ENCODE measurements around the gene ACER2. TPM values are rescaled to one million over a fixed set of nuclear protein-coding genes. Genes with fewer than 3 reads are reported as not detected.

ACER2 gene
- total and polyA plus RNA-seq, 2 experiments from 2014 or later, result 0.87 to 14.6 TPM

- Histone ChIP-seq H3K4me2 (no peak overlapping the region), H3K36me3 (ENCODE audit: insufficient read depth) (peaks cover 16% of the 10 kb centered on the region), H3K9me2 (ENCODE audit: insufficient read depth) (no peaks in the 10 kb centered on the region), H3K4me3 (no peak overlapping the region), H3K4me1 (ENCODE audit: insufficient read depth) (peaks cover 11% of the 10 kb centered on the region; the same call in 1 of the 2 replicates), H3K79me2 (replicated peaks; ENCODE audit: insufficient read depth) (no peaks in the 10 kb centered on the region), H3K27me3 (ENCODE audit: insufficient read depth) (no peaks in the 10 kb centered on the region), H3K27ac (ENCODE audit: low read depth) (no peak overlapping the region), H2AFZ (no peak overlapping the region), H4K20me1 (replicated peaks; ENCODE audit: insufficient read depth) (no peaks in the 10 kb centered on the region), H3F3A (replicated peaks; ENCODE audit: low read depth) (0 out of 2 replicates have a peak, but pooled peaks cover 3% of the 10 kb centered on the region)
- Mint-ChIP-seq H3K4me1 (peaks cover 6% of the 10 kb centered on the region; the same call in 2 of the 3 replicates), H3K36me3 (ENCODE audit: low read depth) (peaks cover 40% of the 10 kb centered on the region), H3K27ac (no peak overlapping the region), H3K9me3 (peaks cover 5% of the 10 kb centered on the region), H3K27me3 (ENCODE audit: insufficient read depth, low read depth, poor library complexity) (no peaks in the 10 kb centered on the region), H3K4me3 (no peak overlapping the region)
- no peak for DNase-seq (ENCODE audit: low spot score)
- no peak for TF ChIP-seq STAT1 (IDR thresholded peaks at IDR 0.05; ENCODE audit: unreplicated experiment)
- TF ChIP-seq POLR2AphosphoS5 (IDR thresholded peaks at IDR 0.05; ENCODE audit: low read depth), result no peak
- no peak for TF ChIP-seq EZH2phosphoT487 (IDR thresholded peaks at IDR 0.05; ENCODE audit: unreplicated experiment)
- TF ChIP-seq ETS1 (IDR thresholded peaks at IDR 0.05), result no peak
- no peak for TF ChIP-seq ZNF114 (CRISPR knock-in tag; IDR thresholded peaks at IDR 0.05)
- TF ChIP-seq CREB1 (CRISPR knock-in tag; IDR thresholded peaks at IDR 0.05; ENCODE audit: low read depth), result no peak
- TF ChIP-seq JUNB (IDR thresholded peaks at IDR 0.05; ENCODE audit: unreplicated experiment), result no peak
- no peak for TF ChIP-seq NANOG (IDR thresholded peaks at IDR 0.05; ENCODE audit: borderline replicate concordance)
- TF ChIP-seq REST (IDR thresholded peaks at IDR 0.05; ENCODE audit: unreplicated experiment), result no peak
- TF ChIP-seq EZH2 (IDR thresholded peaks at IDR 0.05; ENCODE audit: low read depth, unreplicated experiment), result no peak
- no peak for TF ChIP-seq ZNF331 (CRISPR knock-in tag; IDR thresholded peaks at IDR 0.05; ENCODE audit: low read depth)
- TF ChIP-seq ZNF462 (CRISPR knock-in tag; IDR thresholded peaks at IDR 0.05), result no peak
- no peak for TF ChIP-seq CTCF (conservative IDR thresholded peaks at IDR 0.05; ENCODE audit: low read depth in 2 of 2)
- no peak for ATAC-seq
These were observed 20.8 kb downstream of the ACER2 start for GRCh38 chr9:19429595-19429994.

All from GM23338 (cell line).